Endometrial microvascular endothelial cells (primary cell): Measurements from ENCODE around the gene PDE8B. TPM values are rescaled to one million over a fixed set of nuclear protein-coding genes. Genes with fewer than 3 reads are reported as not detected.

ENCODE experiments used
- in situ Hi-C: cut with HindIII; loops from 2 replicates; pipeline ENCODE4 v1.10.0; 2017; ENCODE audit warnings: low sequenced_read_pairs, low pct_unique_long_range_greater_than_20kb; ENCODE audit errors: inconsistent ontology term
- total RNA-seq: library from RNA; depleted of rRNA; stranded (reverse); fragments of >200 nt; gene quantifications from one replicate; pipeline ENCODE4 v1.2.3, GENCODE V29; 2015; ENCODE audit errors: inconsistent ontology term

The PDE8B gene
- total RNA-seq, 1 donor from 2014 or later, result not detected

DNA sequence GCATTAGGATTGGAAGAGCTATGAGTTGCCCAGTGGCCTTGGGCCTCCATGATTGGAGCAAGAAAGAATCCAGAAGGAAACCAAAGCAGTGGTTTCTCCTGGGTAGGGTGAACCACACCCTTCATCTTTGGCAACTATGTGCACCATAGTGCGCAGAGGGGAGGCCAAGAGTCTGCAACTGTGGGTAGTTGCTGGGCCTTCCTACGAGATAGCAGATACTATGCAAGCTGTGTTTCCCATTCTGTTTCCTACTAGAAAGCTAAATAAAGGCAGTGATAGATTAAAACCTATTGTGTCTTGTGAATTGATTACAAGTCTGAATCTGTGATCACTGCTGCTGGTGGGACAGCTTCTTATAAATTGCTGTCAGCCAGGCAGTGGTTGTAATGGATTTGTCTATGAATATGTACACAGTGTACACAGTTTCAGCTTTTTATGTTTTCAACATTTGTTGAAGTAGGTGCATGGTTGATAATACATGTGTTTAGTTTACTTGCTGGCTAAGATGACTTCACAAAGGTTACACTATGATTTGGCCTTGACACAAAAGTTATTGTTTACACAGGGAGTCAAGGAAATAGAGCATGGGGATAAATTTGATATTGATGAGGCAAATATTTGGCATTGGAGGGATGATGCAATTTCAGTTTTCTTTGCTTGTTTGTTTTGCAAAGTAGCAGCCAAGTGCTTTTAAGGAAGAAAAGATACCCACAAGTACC, 23.7 kb upstream of the PDE8B start:
- in situ Hi-C loops, result no loop called here

DNA sequence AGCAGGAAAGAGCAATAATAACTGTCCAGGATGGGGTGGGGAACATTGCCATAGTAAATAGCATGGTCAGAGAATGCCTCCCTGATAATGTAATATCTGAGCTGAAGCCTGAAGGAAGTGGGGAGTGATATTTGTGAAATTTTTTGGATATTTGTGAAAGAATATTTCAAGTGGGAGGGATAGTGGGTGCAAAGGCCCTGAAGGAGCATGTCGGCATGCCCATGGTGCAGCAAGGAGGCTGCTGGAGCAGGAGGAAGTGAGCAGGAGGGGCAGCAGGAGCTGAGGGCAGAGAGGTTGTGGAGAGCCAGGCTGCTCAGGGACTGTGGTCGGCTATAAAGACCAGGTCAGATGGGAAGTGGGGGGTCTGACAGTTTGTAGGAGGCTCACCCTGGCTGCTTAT, 21.1 kb upstream of the PDE8B start:
- in situ Hi-C loops, result no loop called here

DNA sequence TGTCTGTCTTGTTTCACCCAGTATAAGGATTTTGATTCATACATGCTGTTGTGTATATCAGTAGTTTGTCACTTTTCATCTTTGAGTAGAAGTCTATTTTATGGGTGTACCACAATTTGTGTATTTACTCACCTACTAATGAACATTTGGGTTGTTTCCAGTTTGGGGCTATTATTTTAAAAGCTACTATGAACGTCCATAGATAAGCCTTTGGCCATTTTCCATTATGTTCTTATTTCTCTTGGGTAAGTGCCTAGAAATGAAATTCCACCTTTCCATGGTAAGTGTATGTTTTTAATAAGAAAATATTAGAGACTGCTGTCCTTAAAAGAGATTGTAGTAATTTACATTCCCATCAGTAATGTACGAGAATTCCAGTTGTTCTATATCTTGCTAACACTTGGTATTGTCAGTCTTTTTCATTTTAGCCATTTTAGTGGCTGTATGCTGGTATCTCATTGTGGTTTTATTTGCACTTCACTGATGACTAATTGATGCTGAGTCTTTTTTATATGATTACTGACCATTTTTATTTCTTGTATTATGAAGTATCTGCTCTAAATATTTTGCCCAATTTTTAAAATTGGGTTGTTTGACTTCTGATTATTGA, 17.9 kb upstream of the PDE8B start:
- in situ Hi-C loops, result no loop called here

DNA sequence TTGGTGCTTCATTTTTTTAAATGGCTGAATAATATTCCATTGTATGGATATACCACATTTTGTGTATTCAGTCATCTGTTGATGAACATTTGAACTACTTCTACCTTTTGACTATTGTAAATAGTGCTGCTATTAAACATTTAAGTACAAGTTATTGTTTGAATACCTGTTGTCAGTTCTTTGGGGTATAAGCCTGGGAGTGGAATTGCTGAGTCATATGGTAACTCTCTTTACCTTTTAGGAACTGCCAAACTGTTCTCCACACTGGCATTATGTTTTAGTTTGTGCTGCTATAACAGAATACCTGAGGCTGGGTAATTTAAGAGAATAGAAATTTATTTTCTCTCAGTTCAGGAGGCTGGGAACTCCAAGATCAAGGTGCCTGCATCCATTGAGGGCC, 15.7 kb upstream of the PDE8B start:
- in situ Hi-C loops, result no loop called here

DNA sequence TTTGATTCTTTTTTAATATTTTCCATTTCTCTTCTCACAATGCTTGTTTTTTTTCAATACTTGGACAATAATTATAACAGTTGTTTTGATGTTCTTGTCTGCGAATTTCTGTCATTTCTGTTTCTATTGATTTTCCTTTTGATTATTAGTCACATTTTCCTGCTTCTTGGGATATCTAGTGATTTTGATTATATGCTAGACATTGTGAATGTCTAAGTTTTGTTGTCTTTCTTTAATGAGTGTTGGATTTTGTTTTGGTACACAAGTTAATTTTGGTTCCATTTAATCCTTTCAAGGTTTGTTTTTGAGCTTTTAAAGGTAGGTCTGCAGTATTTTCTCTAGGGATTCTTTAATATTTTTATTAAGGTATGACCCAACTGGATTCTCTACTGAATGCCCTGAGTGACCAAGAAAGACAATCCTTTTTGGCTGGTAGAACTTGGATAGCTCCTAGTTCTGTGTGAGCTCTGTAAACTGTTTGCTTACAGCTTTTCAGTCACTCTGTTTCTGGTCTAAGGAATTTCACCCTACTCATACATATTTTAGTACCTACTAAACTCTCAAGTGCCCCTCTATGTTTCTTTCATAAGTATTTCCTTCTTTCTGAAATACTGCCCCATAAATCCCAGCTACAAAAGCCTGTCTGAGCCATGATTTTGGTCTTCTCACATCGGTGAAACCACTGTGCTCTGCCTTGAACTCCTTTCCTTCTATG, 12.5 kb upstream of the PDE8B start:
- in situ Hi-C loops, result no loop called here

DNA sequence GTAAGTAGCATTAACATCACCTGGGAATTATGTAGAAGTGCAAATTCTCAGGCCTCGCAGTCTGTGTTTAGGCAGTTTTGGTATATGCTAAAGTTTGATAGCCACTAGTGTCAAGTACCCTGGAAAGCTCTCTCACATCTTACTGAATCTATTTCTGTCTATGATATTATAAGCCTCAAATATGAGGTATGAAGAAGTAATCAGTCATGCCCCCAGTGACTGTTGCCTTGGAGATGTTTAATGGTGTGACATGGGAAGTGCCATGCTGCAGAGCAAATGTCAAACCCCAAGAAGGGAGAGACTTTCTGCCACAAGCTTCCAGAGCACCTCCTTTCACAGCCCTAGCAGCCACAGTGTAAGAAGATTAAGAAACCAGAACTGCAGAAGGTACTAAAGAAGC, 9.8 kb upstream of the PDE8B start:
- in situ Hi-C loops, result no loop called here

DNA sequence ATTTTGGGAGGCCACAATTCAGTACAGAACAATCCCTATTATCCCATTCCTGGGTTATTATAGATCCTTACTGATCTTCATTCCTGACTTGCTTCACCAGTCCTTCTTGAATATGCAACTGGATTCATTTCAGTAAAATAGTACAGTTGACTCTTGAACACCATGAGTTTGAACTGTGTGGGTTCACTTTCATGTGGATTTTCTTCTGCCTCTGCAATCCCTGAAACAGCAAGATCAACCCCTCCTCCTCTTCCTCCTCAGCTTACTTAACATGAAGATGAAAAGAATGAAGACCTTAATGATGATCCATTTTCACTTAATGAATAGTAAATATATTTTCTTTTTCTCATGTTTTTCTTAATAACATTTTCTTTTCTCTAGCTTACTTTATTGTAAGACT, 8.3 kb upstream of the PDE8B start:
- in situ Hi-C loops, result no loop called here

DNA sequence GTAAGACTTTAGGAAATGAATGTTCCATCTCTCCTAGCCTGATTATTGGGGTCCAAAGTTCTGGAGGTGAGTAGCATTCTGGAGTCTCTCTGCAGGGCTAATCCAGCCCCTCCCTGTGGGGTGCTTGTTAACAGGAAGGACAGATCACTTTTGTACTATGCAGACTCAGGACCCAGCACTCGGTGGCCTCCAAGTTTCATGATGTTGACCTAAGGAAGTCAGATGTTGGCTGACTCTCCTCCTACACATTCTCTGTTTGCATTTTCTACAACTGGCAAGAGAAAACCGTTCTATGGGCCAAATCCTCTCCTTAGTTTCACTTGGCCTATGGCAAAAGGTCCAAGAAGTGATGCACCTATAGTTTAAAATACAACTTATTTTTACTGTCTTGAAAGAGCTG, 5.5 kb upstream of the PDE8B start:
- in situ Hi-C loops, result no loop called here

DNA sequence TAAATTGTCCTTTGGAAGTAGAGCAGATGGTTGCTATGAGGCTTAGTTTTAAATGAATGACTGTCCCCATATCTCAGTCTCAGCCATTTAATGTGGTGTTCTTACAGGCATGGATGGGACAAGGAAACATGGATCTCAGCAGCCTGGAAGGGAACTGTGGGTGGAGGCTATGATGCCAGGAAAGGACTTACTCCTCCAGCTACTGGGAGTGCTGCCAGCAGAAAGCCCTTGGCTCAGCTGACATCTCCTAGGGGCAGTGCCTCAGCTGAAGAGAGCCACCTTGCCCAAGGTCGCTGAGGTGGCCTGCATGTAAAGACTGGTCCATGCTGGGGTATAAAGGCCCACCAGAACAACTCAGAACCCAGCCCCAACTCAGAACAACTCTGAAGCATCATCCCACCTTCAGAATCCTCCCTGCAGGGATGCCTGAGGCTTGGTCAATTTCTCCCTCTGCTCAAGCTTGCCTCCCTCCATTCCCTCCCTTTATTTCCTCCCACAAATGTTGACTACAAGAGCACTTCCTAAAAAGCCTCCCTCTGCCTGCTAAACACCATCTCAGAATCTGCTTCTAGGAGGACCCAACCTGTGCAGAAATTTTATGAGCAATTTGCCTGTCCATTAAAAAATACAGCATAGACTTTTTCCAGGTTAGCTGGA, 1.8 kb upstream of the PDE8B start:
- in situ Hi-C loops, result no loop called here

DNA sequence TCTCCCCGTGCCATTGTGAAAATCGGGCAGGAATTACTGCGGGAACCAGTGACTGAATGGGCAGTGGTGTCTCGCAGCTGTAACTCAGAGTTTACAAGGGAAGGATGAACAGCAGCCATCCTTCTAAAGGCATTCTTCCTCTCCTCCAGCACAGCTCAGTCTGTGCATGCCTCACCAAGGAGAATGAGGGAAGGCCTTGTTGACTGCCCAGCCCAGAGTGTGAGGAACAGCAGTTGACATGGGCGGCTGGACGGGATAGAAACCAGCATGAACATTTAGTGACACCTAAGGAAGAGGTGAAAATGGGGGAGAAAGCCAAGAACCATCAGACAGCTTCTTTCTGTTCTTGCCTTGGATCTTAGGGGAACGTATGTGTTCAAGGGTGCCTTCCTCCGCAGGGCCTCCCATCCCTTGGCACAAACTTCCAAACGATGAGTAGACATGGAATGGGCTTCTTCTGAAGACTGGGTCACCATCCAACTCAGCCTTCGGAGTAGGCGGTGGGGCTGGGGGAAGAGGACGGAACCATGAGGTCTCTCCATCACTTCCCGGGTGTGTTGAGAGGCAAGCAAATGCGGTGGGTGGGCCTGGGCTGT, 887 bp upstream of the PDE8B start:
- in situ Hi-C loops, result no loop called here

DNA sequence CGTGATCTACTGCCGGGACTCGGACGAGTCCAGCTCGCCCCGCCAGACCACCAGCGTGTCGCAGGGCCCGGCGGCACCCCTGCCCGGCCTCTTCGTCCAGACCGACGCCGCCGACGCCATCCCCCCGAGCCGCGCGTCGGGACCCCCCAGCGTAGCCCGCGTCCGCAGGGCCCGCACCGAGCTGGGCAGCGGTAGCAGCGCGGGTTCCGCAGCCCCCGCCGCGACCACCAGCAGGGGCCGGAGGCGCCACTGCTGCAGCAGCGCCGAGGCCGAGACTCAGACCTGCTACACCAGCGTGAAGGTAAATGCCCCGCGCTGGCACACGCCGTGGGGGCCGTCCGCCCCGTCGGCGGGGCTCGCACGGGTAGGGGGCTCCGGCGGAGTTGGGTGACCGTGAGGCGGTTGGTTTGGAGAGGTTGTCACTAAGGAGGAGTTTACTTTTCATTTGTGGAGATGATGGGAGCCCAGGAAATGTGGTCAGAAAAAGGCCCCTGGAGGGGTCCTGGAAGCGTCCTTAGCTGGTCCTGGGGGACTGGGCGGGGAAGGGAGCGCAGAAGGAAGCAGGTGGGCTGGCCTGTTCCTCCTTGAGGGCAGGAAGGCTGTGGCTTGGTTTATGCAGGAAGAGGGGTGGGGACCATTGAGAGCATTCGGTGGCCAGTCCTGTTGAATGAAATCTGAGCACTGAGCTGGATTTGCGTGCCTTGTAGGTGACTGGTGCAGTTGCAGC, 647 bp downstream of the PDE8B start:
- in situ Hi-C loops, result no loop called here

DNA sequence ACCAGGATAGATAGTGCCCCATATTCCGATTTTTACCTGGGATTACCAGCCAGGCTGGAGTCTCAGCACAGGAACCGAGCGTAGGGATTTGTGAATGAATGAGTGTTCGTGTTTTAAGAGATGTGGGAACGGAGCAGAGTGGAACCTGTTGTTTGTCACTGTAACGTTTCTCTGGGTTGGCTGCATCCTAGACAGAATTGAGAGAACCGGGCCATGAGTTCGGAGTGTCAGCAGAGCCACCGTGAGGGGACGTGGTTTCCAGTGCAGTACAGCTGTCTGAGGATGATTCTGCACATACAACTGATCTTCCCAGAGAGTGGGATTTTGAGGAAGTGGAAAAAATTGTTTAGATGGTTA, 1.2 kb downstream of the PDE8B start:
- in situ Hi-C loops, result no loop called here

DNA sequence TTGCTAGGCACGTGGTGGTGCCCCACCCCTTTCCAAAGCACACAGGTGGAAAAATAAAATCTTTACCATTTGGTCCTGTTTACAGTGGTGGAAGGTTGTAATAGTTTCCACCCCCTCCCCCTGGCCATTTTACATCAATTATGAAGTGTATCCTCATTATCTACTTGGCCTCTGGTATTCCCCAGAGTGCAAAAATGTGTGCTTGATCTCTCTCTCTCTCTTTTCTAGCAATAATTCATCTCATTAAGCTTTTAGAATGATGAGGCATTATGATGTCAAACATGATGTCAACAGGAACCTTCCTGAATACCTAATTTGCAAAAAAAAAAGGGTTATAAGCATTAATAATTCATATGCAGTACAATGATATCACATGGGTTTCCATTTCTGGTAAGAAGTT, 3.1 kb downstream of the PDE8B start:
- in situ Hi-C loops, result no loop called here

DNA sequence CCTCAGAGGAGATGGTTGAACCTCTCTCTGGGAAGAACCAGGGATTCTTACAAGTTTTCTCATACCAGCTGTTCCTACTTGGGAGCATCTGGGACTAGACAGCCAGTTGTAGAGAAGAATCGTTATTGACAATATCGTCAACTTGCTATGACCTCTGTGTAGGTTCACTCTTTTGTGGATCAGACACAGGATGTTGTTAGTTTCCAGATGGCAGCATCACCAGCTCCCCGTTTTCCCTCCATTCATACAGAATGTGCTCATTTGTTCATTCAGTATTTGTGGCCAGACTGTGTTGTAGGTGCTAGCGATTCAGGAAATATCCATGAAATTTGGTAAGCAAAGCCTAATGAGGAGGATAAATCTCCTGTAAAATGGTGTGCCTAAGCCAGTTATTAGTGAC, 3.7 kb downstream of the PDE8B start:
- in situ Hi-C loops, result no loop called here

DNA sequence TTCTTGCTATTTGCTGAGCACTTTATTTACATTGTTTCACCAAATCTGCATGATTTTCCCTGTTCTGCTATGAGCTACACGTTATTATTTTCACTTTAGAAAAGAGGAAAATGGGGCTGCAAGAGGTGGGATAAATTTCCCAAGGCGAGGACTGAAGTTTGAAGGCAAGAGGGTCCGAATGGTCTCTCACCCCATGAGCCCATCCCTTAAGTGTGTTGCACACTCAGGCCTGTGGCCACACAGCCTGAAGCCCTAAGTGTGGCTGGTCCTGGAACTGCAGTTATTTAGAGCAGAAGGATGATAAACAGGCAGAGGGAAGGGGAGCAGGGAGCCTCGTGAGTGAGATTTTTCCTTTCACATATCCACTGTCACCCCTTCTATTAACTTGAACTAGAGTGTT, 7.8 kb downstream of the PDE8B start:
- in situ Hi-C loops, result no loop called here

DNA sequence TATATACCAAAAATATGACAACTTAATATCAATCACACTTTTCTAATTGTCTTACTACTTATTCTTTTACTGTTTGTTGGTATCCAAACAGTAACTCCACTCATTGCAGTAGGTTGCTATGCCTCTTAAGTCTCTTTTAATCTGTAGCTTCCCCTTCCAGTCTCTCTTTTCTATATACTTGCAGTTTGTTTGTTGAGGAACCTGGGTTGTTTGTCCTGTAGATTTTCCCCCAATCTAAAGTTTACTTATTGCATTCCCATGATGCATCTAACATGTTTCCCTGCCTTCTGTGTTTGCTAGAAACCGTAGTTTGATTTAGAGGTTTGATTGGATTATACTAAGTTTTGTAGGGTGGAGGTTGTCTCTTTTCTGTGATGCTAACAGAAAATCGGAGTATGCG, 10.6 kb downstream of the PDE8B start:
- in situ Hi-C loops, result no loop called here

DNA sequence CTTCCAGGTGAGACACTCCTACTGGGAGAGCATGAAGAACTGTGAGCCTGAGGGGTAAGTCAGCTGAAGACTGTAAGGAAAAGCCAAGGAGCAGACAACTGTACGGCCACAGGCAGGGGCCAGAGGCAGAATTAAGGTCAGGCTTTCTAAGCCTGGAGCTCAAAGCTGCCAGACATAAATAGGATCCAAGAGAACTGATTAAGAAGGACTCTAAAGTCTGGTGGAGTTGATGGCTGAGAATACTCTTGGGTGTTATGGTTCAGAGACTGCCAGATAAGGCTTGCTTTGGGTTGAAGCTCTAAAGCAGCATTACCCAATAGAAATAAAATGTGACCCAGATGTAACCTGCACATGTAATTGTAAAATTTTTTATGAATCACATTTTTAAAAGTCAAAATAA, 12.2 kb downstream of the PDE8B start:
- in situ Hi-C loops, result no loop called here

DNA sequence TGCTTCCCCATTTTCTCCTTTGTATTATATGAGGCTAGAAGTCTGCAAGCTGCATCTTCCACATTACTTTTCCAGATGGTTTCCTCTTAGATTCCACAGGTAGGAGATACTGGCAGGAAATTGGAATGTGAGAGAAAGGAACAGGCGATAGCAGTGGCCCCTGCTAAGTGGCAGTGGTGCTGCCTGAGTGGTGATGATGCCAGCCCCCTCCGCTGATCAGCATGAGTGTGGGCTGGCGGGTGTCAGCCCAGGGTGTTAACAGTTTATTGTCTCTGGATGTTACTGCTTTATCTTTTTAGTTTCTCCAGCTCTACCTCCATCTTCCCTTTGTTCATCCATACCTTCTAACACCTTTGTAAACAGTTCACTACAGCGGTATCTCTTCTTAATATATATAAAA, 13.2 kb downstream of the PDE8B start:
- in situ Hi-C loops, result no loop called here
